Measurements from ENCODE around the gene ERCC6L2. TPM values are rescaled to one million over a fixed set of nuclear protein-coding genes. Genes with fewer than 3 reads are reported as not detected.
A peak's percentile ranks its signal among the peaks of the same experiment; 100 is the strongest.

Gene ERCC6L2
- polyA plus RNA-seq, 2 of the 4 experiments (the other 2 are of a cell fraction) = 13.3 to 36.7 TPM

- TF ChIP-seq EP300 (IDR thresholded peaks at IDR 0.05) = no peak
Observed at GRCh38 chr9:95840074-95840473, 35.4 kb upstream of the ERCC6L2 start (continued).

GRCh38 chr9:95841377-95841776 lies 34.1 kb upstream of the ERCC6L2 start:
- Histone ChIP-seq H3K4me3 (no peak overlapping the region), H3K9me3 (no peaks in the 10 kb centered on the region), H3K4me1 (no peaks in the 10 kb centered on the region), H3K4me2 (no peak overlapping the region), H3K27ac (no peak overlapping the region)
- ATAC-seq (no peak), FAIRE-seq (no peak), DNase-seq (ENCODE audit: low read depth in 1 of 2, low spot score in 1 of 2) (no peak)
- CTCF ChIA-PET = interaction anchor here (0.9 to 1.4 kb wide), 2 partner anchors 14 to 281 kb away, joined by 3 to 4 read pairs; no protein-coding TSS in a partner anchor
- TF ChIP-seq PBX3 (IDR thresholded peaks at IDR 0.05) (no peak), MAFK (IDR thresholded peaks at IDR 0.05; ENCODE audit: partially characterized antibody) (peak; percentile 72)
- WGBS (ENCODE audit: missing lambda C conversion rate) = 79% methylated on average over 3 of the region's 3 CpGs
- POLR2A ChIA-PET = no interaction called here

GRCh38 chr9:95845751-95846150 lies 29.7 kb upstream of the ERCC6L2 start:
- no peaks in the 10 kb centered on the region for H3K4me1 ChIP-seq
- no peak overlapping the region for H3K4me3 ChIP-seq
- CTCF ChIA-PET = interaction anchor here (1.0 kb wide), 1 partner anchor 12 kb away, joined by 3 read pairs; no protein-coding TSS in a partner anchor
- WGBS (ENCODE audit: missing lambda C conversion rate) = 63% methylated on average over 1 of the region's 1 CpG
- H3K4me2 ChIP-seq = no peak overlapping the region
- no peak for ATAC-seq
- no peaks in the 10 kb centered on the region for H3K9me3 ChIP-seq
- TF ChIP-seq KDM1A (IDR thresholded peaks at IDR 0.05; ENCODE audit: low read depth) (no peak), HOXA7 (CRISPR knock-in tag; IDR thresholded peaks at IDR 0.05) (no peak), ESRRA (IDR thresholded peaks at IDR 0.05; ENCODE audit: borderline replicate concordance, low read length) (no peak), FOXS1 (CRISPR knock-in tag; IDR thresholded peaks at IDR 0.05) (no peak), CBX2 (IDR thresholded peaks at IDR 0.05; ENCODE audit: borderline replicate concordance, low read depth) (no peak), TFCP2L1 (CRISPR knock-in tag; IDR thresholded peaks at IDR 0.05) (no peak), HES2 (IDR thresholded peaks at IDR 0.05) (no peak), RFX5 (IDR thresholded peaks at IDR 0.05) (no peak), HOXB5 (CRISPR knock-in tag; IDR thresholded peaks at IDR 0.05) (no peak), RARB (CRISPR knock-in tag; IDR thresholded peaks at IDR 0.05) (no peak), FOSL2 (IDR thresholded peaks at IDR 0.05) (no peak), FOSL2 (CRISPR knock-in tag; IDR thresholded peaks at IDR 0.05) (no peak), HMGXB4 (CRISPR knock-in tag; IDR thresholded peaks at IDR 0.05; ENCODE audit: borderline replicate concordance) (no peak), MAX (IDR thresholded peaks at IDR 0.05) (no peak), NFE2L2 (conservative IDR thresholded peaks at IDR 0.05; ENCODE audit: low read length) (no peak), NR3C1 (IDR thresholded peaks at IDR 0.05) (no peak)
- POLR2A ChIA-PET = no interaction called here
- FAIRE-seq = no peak
- DNase-seq (ENCODE audit: low read depth in 1 of 2, low spot score in 1 of 2) = no peak
- no peak overlapping the region for H3K27ac ChIP-seq

- Histone ChIP-seq H3K4me3 (no peak overlapping the region), H3K4me1 (peaks cover 13% of the 10 kb centered on the region), H3K27ac (no peak overlapping the region), H3K9me3 (no peaks in the 10 kb centered on the region), H3K4me2 (no peak overlapping the region)
- no peak for ATAC-seq
- ChIA-PET CTCF (interaction anchor here (0.6 kb wide), 1 partner anchor 496 kb away, joined by 3 read pairs; no protein-coding TSS in a partner anchor), POLR2A (no interaction called here)
- no peak for FAIRE-seq
- DNase-seq (ENCODE audit: low read depth in 1 of 2, low spot score in 1 of 2) = no peak
- TF ChIP-seq MYC (IDR thresholded peaks at IDR 0.05; ENCODE audit: borderline replicate concordance, low read length) (no peak), USF2 (IDR thresholded peaks at IDR 0.05) (no peak), SMC3 (IDR thresholded peaks at IDR 0.05) (no peak), HOXB13 (CRISPR knock-in tag; IDR thresholded peaks at IDR 0.05; ENCODE audit: low read depth) (no peak), RCOR1 (IDR thresholded peaks at IDR 0.05; ENCODE audit: low read depth, low read length) (no peak), MAX (IDR thresholded peaks at IDR 0.05) (no peak), RAD21 (conservative IDR thresholded peaks at IDR 0.05 in 1 of 2, IDR thresholded peaks at IDR 0.05 in 1 of 2) (no peak), HOXB5 (CRISPR knock-in tag; IDR thresholded peaks at IDR 0.05) (no peak), ZSCAN20 (CRISPR knock-in tag; IDR thresholded peaks at IDR 0.05) (no peak), HEYL (CRISPR knock-in tag; IDR thresholded peaks at IDR 0.05) (no peak), MAZ (IDR thresholded peaks at IDR 0.05; ENCODE audit: borderline replicate concordance, low read depth, low read length) (no peak), CTCF (IDR thresholded peaks at IDR 0.05) (no peak), HDAC2 (IDR thresholded peaks at IDR 0.05) (no peak)
Observed at GRCh38 chr9:95848764-95849163, 26.7 kb upstream of the ERCC6L2 start.

Measured in A549 (cell line).